Peyer's patch (tissue), 4 donors: Measurements from ENCODE around the gene TAF1. TPM values are rescaled to one million over a fixed set of nuclear protein-coding genes. Genes with fewer than 3 reads are reported as not detected.
"Not testable (repeated sequence)": the region's sequence is repeated elsewhere in the genome, so short reads cannot be mapped to it uniquely, and the experiment has no call there.

Source experiments
- DNase-seq, 3 donors: peaks; one replicate each; pipeline ENCODE4 v3.0.0-alpha.2; 2017 to 2019
- H3K27ac ChIP-seq, 4 donors: fragments of 200-600 bp; sonication (generic); one replicate each; pipeline ENCODE4 v1.5.1; 2016 to 2019
- H3K27me3 ChIP-seq, 2 donors: fragments of 200-600 bp; sonication (generic); one replicate each; pipeline ENCODE4 v1.5.1; 2019
- H3K36me3 ChIP-seq, 3 donors: fragments of 200-600 bp; sonication (generic); one replicate each; pipeline ENCODE4 v1.5.1; 2016 to 2019
- H3K4me1 ChIP-seq, 4 donors: fragments of 200-600 bp; sonication (generic); one replicate each; pipeline ENCODE4 v1.5.1; 2016 to 2019
- H3K4me3 ChIP-seq, 4 donors: fragments of 200-600 bp; sonication (generic); 1 replicate in 3 of 4; 2 replicates in 1 of 4; pipeline ENCODE4 v1.5.1; 2016 to 2019; ENCODE audit warnings: mild to moderate bottlenecking in 1 of 4
- H3K9me3 ChIP-seq, 4 donors: fragments of 200-600 bp; sonication (generic); one replicate each; pipeline ENCODE4 v1.5.1; 2016 to 2019; ENCODE audit warnings: mild to moderate bottlenecking in 1 of 4
- CTCF ChIP-seq, 6 experiments: fragments of 450-650 bp in 4 of 6; fragments of 200-600 bp in 2 of 6; sonication (generic) in 1 of 6; IDR thresholded peaks; one replicate each; pipeline ENCODE4 v1.5.1; 2017 to 2019; ENCODE audit warnings: antibody characterized with exemption in 6 of 6, mild to moderate bottlenecking in 3 of 6, moderate library complexity in 1 of 6
- POLR2A ChIP-seq, 2 donors: fragments of 450-650 bp; IDR thresholded peaks; one replicate each; pipeline ENCODE4 v1.5.1; 2017; ENCODE audit warnings: antibody characterized with exemption in 2 of 2, mild to moderate bottlenecking in 2 of 2, moderate library complexity in 2 of 2
- total RNA-seq, 4 donors: library from RNA; depleted of rRNA; stranded (reverse); fragments of >200 nt; gene quantifications; one replicate each; pipeline ENCODE4 v1.1.0, GENCODE V29; 2016

TAF1 gene
- total RNA-seq, 4 donors from 2014 or later: 47.8 to 301 (median 80.0) TPM

- H3K27me3 ChIP-seq, H3K36me3 ChIP-seq, DNase-seq, H3K4me1 ChIP-seq, H3K4me3 ChIP-seq, H3K9me3 ChIP-seq, H3K27ac ChIP-seq: not testable (repeated sequence)
Observed at GRCh38 chrX:71352439-71352838, 13.7 kb upstream of the TAF1 start.

GRCh38 chrX:71364221-71364620 lies 1.9 kb upstream of the TAF1 start:
- TF ChIP-seq POLR2A (IDR thresholded peaks at IDR 0.05): no peak
- TF ChIP-seq CTCF (IDR thresholded peaks at IDR 0.05): no peak
- peaks cover 0 to 13% (median 0%) of the 10 kb centered on the region in 4 donors for H3K4me1 ChIP-seq
- no peaks in the 10 kb centered on the region for H3K27me3 ChIP-seq
- H3K36me3 ChIP-seq: no peaks in the 10 kb centered on the region
- H3K27ac ChIP-seq: no peak overlapping the region
- H3K4me3 ChIP-seq: no peak overlapping the region
- DNase-seq: no peak
- no peaks in the 10 kb centered on the region for H3K9me3 ChIP-seq

- peak in 1 of 6 experiments; percentile 13 for TF ChIP-seq CTCF (IDR thresholded peaks at IDR 0.05)
- TF ChIP-seq POLR2A (IDR thresholded peaks at IDR 0.05): peak; percentile 59 to 73
- peak overlapping the region; percentile 49 to 65 (median 58) for H3K4me3 ChIP-seq
- no peaks in the 10 kb centered on the region for H3K27me3 ChIP-seq
- H3K9me3 ChIP-seq: no peaks in the 10 kb centered on the region
- no peaks in the 10 kb centered on the region for H3K36me3 ChIP-seq
- H3K27ac ChIP-seq: peak overlapping the region; percentile 82 to 94 (median 92)
- peaks cover 0 to 13% (median 0%) of the 10 kb centered on the region in 4 donors for H3K4me1 ChIP-seq
- DNase-seq: no peak
Observed at GRCh38 chrX:71365356-71365874, 742 bp upstream of the TAF1 start.

GRCh38 chrX:71366674-71367256 lies 608 bp downstream of the TAF1 start:
- peak in 2 of 3 donors; percentile 45 to 49 for DNase-seq
- H3K27me3 ChIP-seq: no peaks in the 10 kb centered on the region
- peaks cover 0 to 13% (median 0%) of the 10 kb centered on the region in 4 donors for H3K4me1 ChIP-seq
- peak overlapping the region; percentile 82 to 94 (median 89) for H3K27ac ChIP-seq
- peak overlapping the region; percentile 59 to 77 (median 69) for H3K4me3 ChIP-seq
- no peaks in the 10 kb centered on the region for H3K36me3 ChIP-seq
- TF ChIP-seq POLR2A (IDR thresholded peaks at IDR 0.05): no peak
- no peak for TF ChIP-seq CTCF (IDR thresholded peaks at IDR 0.05)
- no peaks in the 10 kb centered on the region for H3K9me3 ChIP-seq

GRCh38 chrX:71367396-71367795 lies 1.2 kb downstream of the TAF1 start:
- H3K9me3 ChIP-seq: no peaks in the 10 kb centered on the region
- peak overlapping the region; percentile 59 to 77 (median 69) for H3K4me3 ChIP-seq

More at GRCh38 chrX:71367396-71367795, 1.2 kb downstream of the TAF1 start:
- Histone ChIP-seq H3K36me3 (no peaks in the 10 kb centered on the region), H3K27ac (peak overlapping the region in 3 of 4 donors; percentile 82 to 90 (median 88)), H3K4me1 (peaks cover 0 to 13% (median 0%) of the 10 kb centered on the region in 4 donors), H3K27me3 (no peaks in the 10 kb centered on the region)
- TF ChIP-seq POLR2A (IDR thresholded peaks at IDR 0.05): no peak
- TF ChIP-seq CTCF (IDR thresholded peaks at IDR 0.05): no peak
- DNase-seq: no peak
